Raji (cell line): ENCODE data around the gene CASR.

Source experiments
- POLR2A ChIP-seq: IDR thresholded peaks from 2 replicates; pipeline ENCODE4 v1.6.1; 2011; ENCODE audit warnings: low read depth, low read length, control low read depth; ENCODE audit not compliant: insufficient read depth

CASR gene

GRCh38 chr3:122272879-122273278 lies 89.4 kb downstream of the CASR start:
- TF ChIP-seq POLR2A: no peak

- TF ChIP-seq POLR2A: no peak
These were observed 90.0 kb downstream of the CASR start for GRCh38 chr3:122273498-122273897.

DNA sequence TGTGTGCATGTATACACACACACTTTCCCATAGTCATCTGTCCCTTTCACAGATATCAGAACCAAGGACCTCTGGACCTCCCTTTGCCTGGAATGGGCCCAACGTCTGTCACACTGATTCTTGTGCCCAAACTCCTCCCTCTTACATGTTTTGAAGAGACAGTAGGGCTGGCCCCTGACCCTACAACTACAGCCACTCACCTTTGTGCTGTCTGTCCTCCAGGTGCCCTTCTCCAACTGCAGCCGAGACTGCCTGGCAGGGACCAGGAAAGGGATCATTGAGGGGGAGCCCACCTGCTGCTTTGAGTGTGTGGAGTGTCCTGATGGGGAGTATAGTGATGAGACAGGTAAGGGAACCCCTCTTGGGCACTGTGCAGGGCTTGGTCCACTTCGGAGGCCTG lies 98.4 kb downstream of the CASR start:
- no peak for TF ChIP-seq POLR2A

DNA sequence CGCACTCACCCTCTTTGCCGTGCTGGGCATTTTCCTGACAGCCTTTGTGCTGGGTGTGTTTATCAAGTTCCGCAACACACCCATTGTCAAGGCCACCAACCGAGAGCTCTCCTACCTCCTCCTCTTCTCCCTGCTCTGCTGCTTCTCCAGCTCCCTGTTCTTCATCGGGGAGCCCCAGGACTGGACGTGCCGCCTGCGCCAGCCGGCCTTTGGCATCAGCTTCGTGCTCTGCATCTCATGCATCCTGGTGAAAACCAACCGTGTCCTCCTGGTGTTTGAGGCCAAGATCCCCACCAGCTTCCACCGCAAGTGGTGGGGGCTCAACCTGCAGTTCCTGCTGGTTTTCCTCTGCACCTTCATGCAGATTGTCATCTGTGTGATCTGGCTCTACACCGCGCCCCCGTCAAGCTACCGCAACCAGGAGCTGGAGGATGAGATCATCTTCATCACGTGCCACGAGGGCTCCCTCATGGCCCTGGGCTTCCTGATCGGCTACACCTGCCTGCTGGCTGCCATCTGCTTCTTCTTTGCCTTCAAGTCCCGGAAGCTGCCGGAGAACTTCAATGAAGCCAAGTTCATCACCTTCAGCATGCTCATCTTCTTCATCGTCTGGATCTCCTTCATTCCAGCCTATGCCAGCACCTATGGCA lies 100.5 kb downstream of the CASR start:
- no peak for TF ChIP-seq POLR2A

DNA sequence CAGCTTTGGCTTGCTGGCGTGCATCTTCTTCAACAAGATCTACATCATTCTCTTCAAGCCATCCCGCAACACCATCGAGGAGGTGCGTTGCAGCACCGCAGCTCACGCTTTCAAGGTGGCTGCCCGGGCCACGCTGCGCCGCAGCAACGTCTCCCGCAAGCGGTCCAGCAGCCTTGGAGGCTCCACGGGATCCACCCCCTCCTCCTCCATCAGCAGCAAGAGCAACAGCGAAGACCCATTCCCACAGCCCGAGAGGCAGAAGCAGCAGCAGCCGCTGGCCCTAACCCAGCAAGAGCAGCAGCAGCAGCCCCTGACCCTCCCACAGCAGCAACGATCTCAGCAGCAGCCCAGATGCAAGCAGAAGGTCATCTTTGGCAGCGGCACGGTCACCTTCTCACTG lies 101.0 kb downstream of the CASR start:
- TF ChIP-seq POLR2A: no peak

DNA sequence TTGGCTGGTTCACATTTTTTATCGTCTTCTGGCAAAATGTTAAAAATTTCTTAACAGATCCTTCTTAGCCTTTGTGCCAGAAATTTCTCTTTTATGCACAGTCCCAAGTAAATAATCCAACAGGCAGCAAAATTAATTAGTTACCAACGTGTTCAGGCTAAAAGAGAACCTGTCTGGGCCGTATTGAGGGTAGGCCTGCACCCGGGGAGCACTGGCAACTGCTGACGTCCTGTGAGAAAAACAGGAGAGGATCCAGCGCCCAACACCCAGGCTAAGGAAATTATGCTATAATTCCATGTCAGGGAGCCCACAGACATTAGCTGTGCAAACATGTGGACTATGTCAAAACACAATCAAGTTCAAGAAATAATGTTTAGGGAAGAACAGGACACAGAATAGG lies 110.9 kb downstream of the CASR start:
- no peak for TF ChIP-seq POLR2A

DNA sequence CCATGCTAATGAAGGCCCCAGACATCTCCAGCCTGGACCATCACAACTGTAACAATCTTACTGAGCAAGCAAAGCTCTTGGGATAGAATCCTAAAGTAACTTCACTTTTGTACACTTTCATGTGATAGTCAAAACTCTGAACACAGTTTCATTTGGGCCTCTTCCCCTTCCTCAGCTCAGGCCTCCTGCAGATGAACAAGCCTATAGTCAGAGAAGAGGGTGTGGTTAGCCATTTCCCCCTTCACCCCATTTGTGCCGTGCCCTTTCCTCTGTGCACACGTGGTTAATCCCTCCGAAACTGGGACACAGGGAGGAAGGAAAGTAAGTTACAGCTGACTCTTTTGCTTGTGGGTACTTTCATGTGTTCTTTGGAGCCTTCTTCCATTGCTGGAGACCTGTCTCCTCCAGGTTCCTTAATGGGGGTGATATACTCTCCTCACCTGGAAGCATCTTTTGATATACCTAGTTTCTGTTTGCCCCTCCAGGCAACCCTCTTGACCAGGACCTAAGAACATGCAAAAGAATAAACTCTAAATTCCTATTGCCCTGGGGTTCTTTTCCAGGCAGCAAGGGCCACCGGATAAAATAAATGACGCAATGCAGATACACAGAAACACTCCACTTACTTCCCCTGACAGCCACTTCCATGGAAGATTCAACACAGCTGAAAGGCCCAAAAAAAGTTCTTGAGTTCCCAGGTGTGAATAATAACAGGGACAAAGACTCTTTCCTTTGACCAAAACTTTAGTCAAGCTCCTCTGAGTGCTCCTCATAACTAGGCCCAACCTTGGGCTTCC lies 112.0 kb downstream of the CASR start:
- TF ChIP-seq POLR2A: no peak

DNA sequence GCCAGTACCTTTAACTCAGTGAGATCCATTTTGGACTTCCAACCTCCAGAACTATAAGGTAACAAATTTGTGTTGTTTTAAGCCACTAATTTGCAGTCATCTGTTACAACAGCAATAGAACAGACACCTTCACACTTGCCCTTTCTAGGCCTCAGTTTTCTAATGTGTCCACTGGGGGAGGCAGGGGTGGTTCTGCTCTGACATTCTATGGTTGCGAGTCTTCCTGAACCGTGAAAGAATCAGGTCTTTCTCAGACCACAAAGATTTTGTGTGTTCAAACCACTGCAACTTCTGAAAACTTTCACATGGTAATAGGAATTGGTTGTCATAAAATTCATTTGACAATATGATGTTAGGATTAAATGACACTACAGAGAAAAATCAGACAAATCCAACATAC lies 114.8 kb downstream of the CASR start:
- TF ChIP-seq POLR2A: no peak

GRCh38 chr3:122299215-122299614 lies 115.7 kb downstream of the CASR start:
- TF ChIP-seq POLR2A: no peak

DNA sequence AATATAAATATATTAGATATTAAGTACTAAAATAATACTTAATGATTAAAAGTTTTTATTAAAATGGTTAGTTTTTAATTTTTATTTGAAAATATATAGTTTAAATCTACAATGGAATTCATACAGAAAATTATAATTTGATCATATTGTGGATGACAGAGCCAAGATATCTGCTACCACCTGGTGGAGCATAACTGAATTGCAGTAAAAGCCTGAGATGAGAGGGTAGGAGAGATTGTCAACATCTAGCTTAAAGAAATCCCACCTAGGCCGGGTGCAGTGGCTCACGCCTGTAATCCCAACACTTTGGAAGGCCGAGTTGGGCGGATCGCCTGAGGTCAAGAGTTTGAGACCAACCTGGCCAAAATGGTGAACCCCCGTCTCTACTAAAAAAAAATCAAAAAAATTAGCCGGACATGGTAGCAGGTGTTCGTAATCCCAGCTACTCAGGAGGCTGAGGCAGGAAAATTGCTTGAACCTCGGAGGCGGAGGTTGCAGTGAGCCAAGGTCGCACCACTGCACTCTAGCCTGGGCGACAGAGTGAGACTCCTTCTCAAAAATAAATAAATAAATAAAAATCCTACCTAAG lies 116.5 kb downstream of the CASR start:
- TF ChIP-seq POLR2A: no peak

DNA sequence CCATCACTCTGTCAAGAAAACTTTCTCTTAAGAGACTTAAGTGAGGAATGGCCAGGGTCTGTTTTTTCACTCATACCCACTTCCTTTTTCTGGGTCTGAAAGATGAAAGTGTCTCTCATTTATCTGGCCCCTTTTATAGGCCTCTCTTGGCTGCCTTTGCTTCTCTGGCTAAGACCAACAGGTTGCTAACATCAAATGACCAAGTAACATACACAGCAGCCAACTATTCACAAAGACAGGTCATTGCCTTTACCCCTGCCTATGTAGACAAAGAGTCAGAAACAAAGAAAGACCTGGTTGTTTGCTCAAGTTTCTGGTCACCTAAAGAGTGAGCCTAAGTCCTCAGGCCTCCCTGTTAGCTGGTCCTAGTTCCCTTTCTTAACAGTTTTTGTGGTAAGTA lies 117.6 kb downstream of the CASR start:
- TF ChIP-seq POLR2A: no peak

DNA sequence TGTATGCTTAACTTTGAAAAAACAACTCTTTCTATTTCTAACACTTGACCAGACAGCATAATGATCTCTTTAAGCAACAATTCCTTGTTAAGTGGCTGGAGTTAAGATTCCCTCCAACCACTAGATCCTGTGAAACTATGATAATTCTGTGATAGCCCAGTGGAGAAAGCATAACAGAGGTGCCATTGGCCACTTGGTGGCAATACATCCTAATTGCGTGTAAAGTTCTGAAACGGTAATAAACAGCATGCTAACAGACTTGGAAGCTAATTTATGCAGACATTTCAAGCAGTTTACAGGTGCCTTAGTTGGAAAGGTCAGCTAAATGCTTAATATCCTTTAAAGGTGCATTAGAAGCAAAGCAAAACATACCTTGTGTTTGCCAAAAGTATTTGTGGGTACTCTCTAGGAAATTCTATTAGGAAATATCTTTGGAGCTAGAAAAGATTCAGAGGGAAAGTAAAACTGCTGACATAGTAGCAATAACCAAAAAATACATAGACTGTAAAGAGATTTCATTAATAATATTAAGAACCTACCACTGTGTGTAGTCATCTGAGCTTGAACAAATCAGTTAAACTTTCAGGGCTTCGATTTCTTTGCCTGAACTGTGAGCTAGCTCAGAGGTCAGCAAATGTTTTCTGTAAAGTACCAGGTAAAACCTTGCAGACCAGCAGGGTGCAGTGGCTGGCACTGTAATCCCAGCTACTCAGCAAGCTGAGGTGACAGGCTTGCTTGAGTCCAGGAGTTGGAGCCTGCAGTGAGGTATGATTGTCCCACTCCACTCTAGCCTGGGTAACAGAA lies 122.6 kb downstream of the CASR start:
- TF ChIP-seq POLR2A: no peak

- no peak for TF ChIP-seq POLR2A
These were observed 123.1 kb downstream of the CASR start for GRCh38 chr3:122306622-122306953.

GRCh38 chr3:122307094-122307687 lies 123.7 kb downstream of the CASR start:
- no peak for TF ChIP-seq POLR2A

GRCh38 chr3:122307976-122308375 lies 124.5 kb downstream of the CASR start:
- TF ChIP-seq POLR2A: no peak

DNA sequence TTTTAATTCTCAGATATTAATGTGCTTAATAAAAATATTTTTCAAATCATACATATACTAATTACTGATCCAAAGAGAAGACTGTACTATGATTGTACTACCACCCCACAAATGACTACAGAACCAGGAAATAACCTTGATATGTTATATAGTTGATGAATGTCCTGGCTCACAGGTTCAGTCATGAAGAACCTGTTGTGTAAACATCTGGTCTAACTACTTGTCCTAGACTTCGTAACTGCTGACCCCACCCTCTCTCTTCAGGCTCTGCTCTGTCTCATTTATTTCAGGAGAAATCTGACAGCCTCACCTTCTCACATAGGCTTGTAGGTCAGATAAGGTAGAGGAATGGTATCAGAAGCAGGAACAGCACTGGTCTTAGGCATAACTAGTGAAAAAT lies 126.9 kb downstream of the CASR start:
- no peak for TF ChIP-seq POLR2A

DNA sequence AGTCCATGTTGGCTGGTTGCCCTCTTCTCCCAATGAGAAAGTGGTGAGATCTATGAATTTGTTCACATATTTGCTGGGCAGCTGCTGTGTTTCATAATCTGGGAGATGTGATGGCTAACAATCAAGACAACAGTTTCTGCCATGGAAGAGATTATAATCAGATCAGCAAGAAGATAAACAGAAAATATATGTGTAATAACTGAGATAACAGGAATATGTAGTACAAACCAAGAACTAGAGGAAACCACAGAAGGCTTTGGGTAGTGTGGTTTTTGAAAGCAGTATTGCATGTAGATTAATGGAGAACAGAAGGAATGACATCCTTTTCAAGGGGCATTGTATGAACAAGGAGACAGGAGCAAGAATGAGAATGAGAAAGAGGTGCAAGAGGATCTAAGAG lies 129.4 kb downstream of the CASR start:
- no peak for TF ChIP-seq POLR2A
